HG03575 (cell line): ENCODE results near the gene IL17B.
A peak's percentile ranks its signal among the peaks of the same experiment; 100 is the strongest.

ENCODE experiments used
- ATAC-seq: cut with Tn5 transposase; IDR thresholded peaks from one replicate; pipeline ENCODE4 v1.9.1; 2021; ENCODE audit not compliant: unreplicated experiment, insufficient number of reproducible peaks, low FRiP score; ENCODE audit errors: extremely low read depth

The IL17B gene

GRCh38 chr5:149382517-149383220 is 3.6 kb upstream of the IL17B start:
- no peak for ATAC-seq

- ATAC-seq = no peak
Observed at GRCh38 chr5:149381986-149382338, 2.9 kb upstream of the IL17B start.

GRCh38 chr5:149381261-149381985 is 2.3 kb upstream of the IL17B start:
- no peak for ATAC-seq

GRCh38 chr5:149380466-149381121 is 1.5 kb upstream of the IL17B start:
- no peak for ATAC-seq

- no peak for ATAC-seq
Observed at GRCh38 chr5:149379818-149380374, 804 bp upstream of the IL17B start.

- no peak for ATAC-seq
Observed at GRCh38 chr5:149378241-149378820, 761 bp downstream of the IL17B start.

GRCh38 chr5:149376711-149377447 is 2.2 kb downstream of the IL17B start:
- ATAC-seq = no peak

GRCh38 chr5:149376104-149376503 is 3.0 kb downstream of the IL17B start:
- no peak for ATAC-seq

- ATAC-seq = no peak
Observed at GRCh38 chr5:149375434-149375833, 3.7 kb downstream of the IL17B start.

GRCh38 chr5:149374801-149375200 is 4.3 kb downstream of the IL17B start:
- no peak for ATAC-seq

- ATAC-seq = no peak
Observed at GRCh38 chr5:149374303-149374702, 4.8 kb downstream of the IL17B start.

GRCh38 chr5:149372932-149373331 is 6.2 kb downstream of the IL17B start:
- no peak for ATAC-seq

GRCh38 chr5:149372076-149372795 is 6.9 kb downstream of the IL17B start:
- no peak for ATAC-seq

- no peak for ATAC-seq
Observed at GRCh38 chr5:149371296-149371962, 7.7 kb downstream of the IL17B start.

GRCh38 chr5:149370878-149371277 is 8.2 kb downstream of the IL17B start:
- ATAC-seq = no peak

- ATAC-seq = no peak
Observed at GRCh38 chr5:149367972-149368645, 11.0 kb downstream of the IL17B start.

GRCh38 chr5:149367249-149367971 is 11.7 kb downstream of the IL17B start:
- ATAC-seq = peak; percentile 45
